ENCODE data around the gene NACC1.

The NACC1 gene

GRCh38 chr19:13078897-13079541 lies 39.0 kb upstream of the NACC1 start:
- DNase-seq (ENCODE audit: extremely low spot score) = no peak
- POLR2A ChIA-PET = interaction anchor here (1.1 kb wide), 1 partner anchor 18 kb away, joined by 3 read pairs; no protein-coding TSS in a partner anchor

GRCh38 chr19:13079542-13079986 lies 38.5 kb upstream of the NACC1 start:
- CTCF ChIA-PET = interaction anchor here (0.7 to 1.1 kb wide), 2 partner anchors 15 to 96 kb away, joined by 3 to 4 read pairs; no protein-coding TSS in a partner anchor
- no peak for DNase-seq (ENCODE audit: extremely low spot score)
- TF ChIP-seq NFRKB (IDR thresholded peaks at IDR 0.05) (no peak), SP1 (IDR thresholded peaks at IDR 0.05) (no peak), ARNT (IDR thresholded peaks at IDR 0.05) (no peak), ZNF384 (IDR thresholded peaks at IDR 0.05) (no peak), FOXA1 (IDR thresholded peaks at IDR 0.05) (no peak), LEF1 (IDR thresholded peaks at IDR 0.05; ENCODE audit: borderline replicate concordance) (no peak), L3MBTL2 (conservative IDR thresholded peaks at IDR 0.05) (no peak), CTBP1 (IDR thresholded peaks at IDR 0.05; ENCODE audit: borderline replicate concordance) (no peak), FOXM1 (IDR thresholded peaks at IDR 0.05; ENCODE audit: borderline replicate concordance) (no peak)
- TF ChIP-seq, protein P1, sequence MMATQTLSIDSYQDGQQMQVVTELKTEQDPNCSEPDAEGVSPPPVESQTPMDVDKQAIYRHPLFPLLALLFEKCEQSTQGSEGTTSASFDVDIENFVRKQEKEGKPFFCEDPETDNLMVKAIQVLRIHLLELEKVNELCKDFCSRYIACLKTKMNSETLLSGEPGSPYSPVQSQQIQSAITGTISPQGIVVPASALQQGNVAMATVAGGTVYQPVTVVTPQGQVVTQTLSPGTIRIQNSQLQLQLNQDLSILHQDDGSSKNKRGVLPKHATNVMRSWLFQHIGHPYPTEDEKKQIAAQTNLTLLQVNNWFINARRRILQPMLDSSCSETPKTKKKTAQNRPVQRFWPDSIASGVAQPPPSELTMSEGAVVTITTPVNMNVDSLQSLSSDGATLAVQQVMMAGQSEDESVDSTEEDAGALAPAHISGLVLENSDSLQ (IDR thresholded peaks at IDR 0.05) = no peak
- POLR2A ChIA-PET = interaction anchor here (1.1 kb wide), 1 partner anchor 18 kb away, joined by 3 read pairs; no protein-coding TSS in a partner anchor

More at GRCh38 chr19:13078897-13079541, 39.0 kb upstream of the NACC1 start:
- CTCF ChIA-PET = interaction anchor here (0.7 to 1.3 kb wide), 5 partner anchors 11 to 101 kb away, joined by 3 to 4 read pairs (median 3); no protein-coding TSS in a partner anchor
- no peak for TF ChIP-seq FOXA1 (IDR thresholded peaks at IDR 0.05)
- TF ChIP-seq SP1 (IDR thresholded peaks at IDR 0.05) = no peak
- no peak for TF ChIP-seq FOXK2 (IDR thresholded peaks at IDR 0.05)
- no peak for TF ChIP-seq FOXM1 (IDR thresholded peaks at IDR 0.05; ENCODE audit: borderline replicate concordance)
- no peak for TF ChIP-seq ELF4 (IDR thresholded peaks at IDR 0.05)
- TF ChIP-seq NFRKB (IDR thresholded peaks at IDR 0.05) = no peak
- TF ChIP-seq L3MBTL2 (conservative IDR thresholded peaks at IDR 0.05) = no peak

DNA sequence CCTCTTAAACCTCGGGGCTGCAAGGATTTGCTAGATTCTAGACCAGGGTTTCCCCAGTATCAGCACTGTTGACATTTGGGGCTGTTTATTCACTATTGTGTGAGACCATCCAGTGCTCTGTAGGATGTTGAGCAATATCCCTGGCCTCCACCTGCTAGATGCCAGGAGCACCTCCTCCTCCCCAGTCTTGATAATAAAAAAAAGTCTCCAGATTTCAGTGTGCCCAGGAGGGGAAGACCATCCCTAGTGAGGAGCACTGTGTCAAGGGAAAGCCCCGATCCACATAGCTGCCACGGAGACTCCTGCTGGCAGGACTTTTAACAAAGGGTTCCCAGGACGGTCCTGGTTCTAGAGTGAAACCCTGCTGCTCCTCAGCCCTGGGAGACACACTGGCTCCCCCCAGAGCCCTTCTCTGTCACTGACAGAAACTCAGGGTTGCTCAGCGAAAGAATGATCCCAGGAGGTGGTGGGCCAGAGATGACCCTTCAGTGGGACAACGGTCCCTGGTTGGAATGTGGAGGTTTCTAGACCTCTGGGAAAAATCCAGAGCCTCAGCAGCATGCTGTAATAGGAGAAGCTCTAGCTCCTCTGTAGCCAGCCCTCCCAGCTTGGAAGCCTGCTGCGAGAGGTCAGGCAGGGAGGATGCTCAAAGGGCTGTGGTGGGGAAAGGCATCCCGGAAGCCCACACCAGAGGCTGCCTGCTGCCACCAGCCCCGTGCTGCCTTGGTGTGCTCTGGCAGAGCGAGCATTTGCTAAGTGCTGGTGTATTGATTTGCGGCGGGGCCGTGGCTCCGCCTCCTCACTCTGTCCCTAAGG lies 35.7 kb upstream of the NACC1 start:
- ChIA-PET CTCF (interaction anchor here (1.1 to 2.1 kb wide), 4 partner anchors 12 to 117 kb away, joined by 3 to 6 read pairs (median 6); no protein-coding TSS in a partner anchor), POLR2A (interaction anchor here (1.3 kb wide), 1 partner anchor 12 kb away, joined by 3 read pairs; no protein-coding TSS in a partner anchor)
- TF ChIP-seq, protein P1 (IDR thresholded peaks at IDR 0.05) = no peak
- TF ChIP-seq NFRKB (IDR thresholded peaks at IDR 0.05) = no peak
- TF ChIP-seq ARNT (IDR thresholded peaks at IDR 0.05) = 0 out of 2 replicates have a peak, but pooled peaks have one; percentile 7
- no peak for TF ChIP-seq CTBP1 (IDR thresholded peaks at IDR 0.05; ENCODE audit: borderline replicate concordance)
- no peak for TF ChIP-seq SP1 (IDR thresholded peaks at IDR 0.05)
- TF ChIP-seq LEF1 (IDR thresholded peaks at IDR 0.05; ENCODE audit: borderline replicate concordance) = no peak
- TF ChIP-seq ELF4 (IDR thresholded peaks at IDR 0.05) = no peak
- TF ChIP-seq SUZ12 (IDR thresholded peaks at IDR 0.05) = no peak
- DNase-seq (ENCODE audit: extremely low spot score) = peak; percentile 52

GRCh38 chr19:13083008-13083404 lies 35.1 kb upstream of the NACC1 start:
- TF ChIP-seq CTBP1 (IDR thresholded peaks at IDR 0.05; ENCODE audit: borderline replicate concordance) (no peak), ZNF384 (IDR thresholded peaks at IDR 0.05) (no peak), FOXA1 (IDR thresholded peaks at IDR 0.05) (no peak), FOXM1 (IDR thresholded peaks at IDR 0.05; ENCODE audit: borderline replicate concordance) (no peak), LEF1 (IDR thresholded peaks at IDR 0.05; ENCODE audit: borderline replicate concordance) (no peak), BHLHE40 (IDR thresholded peaks at IDR 0.05; ENCODE audit: borderline replicate concordance) (no peak), SUZ12 (IDR thresholded peaks at IDR 0.05) (no peak), ARNT (IDR thresholded peaks at IDR 0.05) (no peak), L3MBTL2 (conservative IDR thresholded peaks at IDR 0.05) (no peak), HDGF (IDR thresholded peaks at IDR 0.05; ENCODE audit: borderline replicate concordance) (no peak), ELF4 (IDR thresholded peaks at IDR 0.05) (no peak), FOXK2 (IDR thresholded peaks at IDR 0.05) (no peak), SP1 (IDR thresholded peaks at IDR 0.05) (no peak), TARDBP (IDR thresholded peaks at IDR 0.05) (no peak), NFRKB (IDR thresholded peaks at IDR 0.05) (no peak)
- TF ChIP-seq, protein P1 (IDR thresholded peaks at IDR 0.05) = no peak
- DNase-seq (ENCODE audit: extremely low spot score) = no peak
- ChIA-PET POLR2A (interaction anchor here (1.3 kb wide), 1 partner anchor 11 kb away, joined by 3 read pairs; no protein-coding TSS in a partner anchor), CTCF (interaction anchor here (1.1 to 2.1 kb wide), 4 partner anchors 11 to 118 kb away, joined by 3 to 6 read pairs (median 6); no protein-coding TSS in a partner anchor)

GRCh38 chr19:13083627-13084026 lies 34.4 kb upstream of the NACC1 start:
- DNase-seq (ENCODE audit: extremely low spot score) = no peak
- POLR2A ChIA-PET = interaction anchor here (1.3 kb wide), 1 partner anchor 11 kb away, joined by 3 read pairs; no protein-coding TSS in a partner anchor
- TF ChIP-seq L3MBTL2 (conservative IDR thresholded peaks at IDR 0.05) = no peak
- TF ChIP-seq TARDBP (IDR thresholded peaks at IDR 0.05) = no peak
- no peak for TF ChIP-seq ARNT (IDR thresholded peaks at IDR 0.05)
- TF ChIP-seq, protein P1 (IDR thresholded peaks at IDR 0.05) = no peak
- TF ChIP-seq ZNF384 (IDR thresholded peaks at IDR 0.05) = no peak
- TF ChIP-seq LEF1 (IDR thresholded peaks at IDR 0.05; ENCODE audit: borderline replicate concordance) = no peak
- CTCF ChIA-PET = interaction anchor here (1.1 to 2.1 kb wide), 3 partner anchors 11 to 106 kb away, joined by 5 to 6 read pairs (median 6); no protein-coding TSS in a partner anchor

Data from HEK293T (cell line).